ENCODE results near the gene APOB.

Gene APOB

DNA sequence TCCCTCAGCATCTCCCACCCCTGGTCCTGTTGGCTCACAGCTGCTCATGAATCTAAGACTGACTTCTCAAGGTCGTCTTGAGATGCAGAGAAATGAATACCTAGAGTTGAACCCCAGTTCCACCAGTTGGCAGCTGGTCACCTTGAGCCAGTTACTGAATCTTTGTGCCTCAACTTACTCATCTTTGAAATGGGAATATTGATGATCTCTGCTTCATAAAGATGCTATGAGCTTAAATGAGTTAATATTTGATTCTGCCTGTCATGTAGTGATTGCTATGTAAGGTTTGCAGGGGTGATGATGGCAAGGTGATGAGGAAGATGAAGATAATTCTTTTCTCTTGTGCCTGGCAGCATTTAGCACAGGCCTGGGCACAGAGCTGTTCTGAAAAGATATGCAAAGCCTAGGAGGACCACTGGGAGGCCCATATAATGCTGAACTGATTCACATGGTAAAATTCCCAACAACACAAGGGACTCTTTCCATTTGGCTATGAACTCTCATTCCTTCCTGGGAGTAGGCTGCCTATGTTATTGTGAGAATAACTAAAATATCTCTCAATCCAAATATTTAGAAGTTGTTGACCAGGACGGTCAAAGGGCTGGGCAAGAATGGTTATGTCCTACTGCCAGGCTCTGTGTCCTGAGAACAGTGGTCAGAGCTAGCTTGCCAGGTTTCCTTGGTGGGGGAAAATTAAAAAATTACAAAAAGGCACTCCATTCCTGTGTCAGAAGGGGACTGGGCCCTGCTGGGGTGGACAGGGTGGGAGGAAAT lies 70.9 kb downstream of the APOB start:
- H3F3A ChIP-seq (ENCODE audit: low read depth) = no peaks in the 10 kb centered on the region
- H3K9me3 ChIP-seq (ENCODE audit: insufficient read depth, low read depth, low read length) = no peaks in the 10 kb centered on the region
- H3K4me1 ChIP-seq (ENCODE audit: insufficient read depth, low read length, poor library complexity, severe bottlenecking) = no peaks in the 10 kb centered on the region
- no peaks in the 10 kb centered on the region for H4K20me1 ChIP-seq (ENCODE audit: insufficient read depth, low read length, poor library complexity, severe bottlenecking)
- no peak overlapping the region for H3K4me2 ChIP-seq (ENCODE audit: low read depth, low read length, poor library complexity, severe bottlenecking)
- no peaks in the 10 kb centered on the region for H3K9me2 ChIP-seq (replicated peaks; ENCODE audit: low read depth, low read length)
- no peak overlapping the region for H3K4me3 ChIP-seq (ENCODE audit: low read length, poor library complexity, severe bottlenecking)
- H3K9ac ChIP-seq (ENCODE audit: low read depth, low read length, poor library complexity, severe bottlenecking) = no peak overlapping the region
- no peaks in the 10 kb centered on the region for H3K27me3 ChIP-seq (ENCODE audit: insufficient read depth, low read length, poor library complexity, severe bottlenecking)
- H2AFZ ChIP-seq (ENCODE audit: low read length) = no peak overlapping the region
- TF ChIP-seq, protein P1, sequence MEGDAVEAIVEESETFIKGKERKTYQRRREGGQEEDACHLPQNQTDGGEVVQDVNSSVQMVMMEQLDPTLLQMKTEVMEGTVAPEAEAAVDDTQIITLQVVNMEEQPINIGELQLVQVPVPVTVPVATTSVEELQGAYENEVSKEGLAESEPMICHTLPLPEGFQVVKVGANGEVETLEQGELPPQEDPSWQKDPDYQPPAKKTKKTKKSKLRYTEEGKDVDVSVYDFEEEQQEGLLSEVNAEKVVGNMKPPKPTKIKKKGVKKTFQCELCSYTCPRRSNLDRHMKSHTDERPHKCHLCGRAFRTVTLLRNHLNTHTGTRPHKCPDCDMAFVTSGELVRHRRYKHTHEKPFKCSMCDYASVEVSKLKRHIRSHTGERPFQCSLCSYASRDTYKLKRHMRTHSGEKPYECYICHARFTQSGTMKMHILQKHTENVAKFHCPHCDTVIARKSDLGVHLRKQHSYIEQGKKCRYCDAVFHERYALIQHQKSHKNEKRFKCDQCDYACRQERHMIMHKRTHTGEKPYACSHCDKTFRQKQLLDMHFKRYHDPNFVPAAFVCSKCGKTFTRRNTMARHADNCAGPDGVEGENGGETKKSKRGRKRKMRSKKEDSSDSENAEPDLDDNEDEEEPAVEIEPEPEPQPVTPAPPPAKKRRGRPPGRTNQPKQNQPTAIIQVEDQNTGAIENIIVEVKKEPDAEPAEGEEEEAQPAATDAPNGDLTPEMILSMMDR (conservative IDR thresholded peaks at IDR 0.05; ENCODE audit: low read length) = no peak
- TF ChIP-seq EZH2phosphoT487 (IDR thresholded peaks at IDR 0.05; ENCODE audit: borderline replicate concordance) = no peak
- H3K79me2 ChIP-seq (ENCODE audit: insufficient read depth, low read length) = no peaks in the 10 kb centered on the region
- H3K36me3 ChIP-seq (ENCODE audit: insufficient read depth, low read length) = no peaks in the 10 kb centered on the region

DNA sequence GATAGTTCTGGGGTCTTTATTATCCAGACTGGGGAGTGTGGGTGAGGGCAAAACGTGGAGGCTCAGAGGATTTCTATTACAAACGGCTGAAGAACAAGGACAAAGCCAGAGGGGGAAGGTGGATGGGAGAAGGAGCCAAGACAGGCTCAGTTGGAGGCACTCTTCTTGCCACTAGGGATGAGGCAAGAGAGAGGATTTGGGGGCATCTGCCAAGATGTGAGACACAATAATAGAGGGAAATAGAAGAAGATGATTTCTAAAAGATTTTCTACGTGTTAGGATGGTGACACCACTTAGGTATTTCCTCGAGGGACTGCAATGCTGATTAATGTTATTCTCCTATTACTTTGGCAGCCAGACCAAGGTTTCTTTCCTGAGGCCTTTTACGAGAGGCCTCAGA lies 71.8 kb downstream of the APOB start:
- Histone ChIP-seq H3K9me3 (ENCODE audit: insufficient read depth, low read depth, low read length) (no peaks in the 10 kb centered on the region), H4K20me1 (ENCODE audit: insufficient read depth, low read length, poor library complexity, severe bottlenecking) (no peaks in the 10 kb centered on the region), H3K4me2 (ENCODE audit: low read depth, low read length, poor library complexity, severe bottlenecking) (no peak overlapping the region), H3K27me3 (ENCODE audit: insufficient read depth, low read length, poor library complexity, severe bottlenecking) (no peaks in the 10 kb centered on the region), H3F3A (ENCODE audit: low read depth) (no peaks in the 10 kb centered on the region), H3K4me3 (ENCODE audit: low read length, poor library complexity, severe bottlenecking) (no peak overlapping the region), H3K36me3 (ENCODE audit: insufficient read depth, low read length) (no peaks in the 10 kb centered on the region), H3K79me2 (ENCODE audit: insufficient read depth, low read length) (no peaks in the 10 kb centered on the region), H2AFZ (ENCODE audit: low read length) (no peak overlapping the region), H3K4me1 (ENCODE audit: insufficient read depth, low read length, poor library complexity, severe bottlenecking) (no peaks in the 10 kb centered on the region), H3K9me2 (replicated peaks; ENCODE audit: low read depth, low read length) (no peaks in the 10 kb centered on the region), H3K9ac (ENCODE audit: low read depth, low read length, poor library complexity, severe bottlenecking) (no peak overlapping the region)
- no peak for TF ChIP-seq EZH2phosphoT487 (IDR thresholded peaks at IDR 0.05; ENCODE audit: borderline replicate concordance)
- TF ChIP-seq, protein P1 (conservative IDR thresholded peaks at IDR 0.05; ENCODE audit: low read length) = no peak

DNA sequence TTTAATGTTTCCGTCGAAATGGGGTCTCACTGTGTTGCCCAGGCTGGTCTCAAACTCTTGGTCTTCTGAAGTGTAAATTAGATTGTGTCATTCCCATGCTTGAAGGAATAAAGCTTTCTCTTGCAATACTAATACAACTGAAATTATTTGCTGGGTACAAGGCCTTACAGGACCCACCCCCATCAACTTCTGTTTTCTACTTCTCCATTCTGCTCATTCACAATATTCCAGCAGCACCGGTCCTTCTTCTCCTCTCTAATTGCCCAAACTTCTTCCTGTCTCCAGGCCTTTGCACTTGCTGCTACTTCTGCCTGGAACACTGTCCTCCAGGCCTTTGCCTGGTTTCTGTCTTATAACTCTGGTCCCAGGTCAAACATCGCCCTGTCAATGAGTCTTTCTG lies 73.8 kb downstream of the APOB start:
- H3K79me2 ChIP-seq (ENCODE audit: insufficient read depth, low read length) = no peaks in the 10 kb centered on the region
- no peaks in the 10 kb centered on the region for H3F3A ChIP-seq (ENCODE audit: low read depth)
- no peaks in the 10 kb centered on the region for H3K27me3 ChIP-seq (ENCODE audit: insufficient read depth, low read length, poor library complexity, severe bottlenecking)
- H4K20me1 ChIP-seq (ENCODE audit: insufficient read depth, low read length, poor library complexity, severe bottlenecking) = no peaks in the 10 kb centered on the region
- no peak overlapping the region for H3K9ac ChIP-seq (ENCODE audit: low read depth, low read length, poor library complexity, severe bottlenecking)
- no peak overlapping the region for H3K4me2 ChIP-seq (ENCODE audit: low read depth, low read length, poor library complexity, severe bottlenecking)
- TF ChIP-seq, protein P1 (conservative IDR thresholded peaks at IDR 0.05; ENCODE audit: low read length) = no peak
- no peak for TF ChIP-seq EZH2phosphoT487 (IDR thresholded peaks at IDR 0.05; ENCODE audit: borderline replicate concordance)
- H3K9me3 ChIP-seq (ENCODE audit: insufficient read depth, low read depth, low read length) = no peaks in the 10 kb centered on the region
- H3K9me2 ChIP-seq (replicated peaks; ENCODE audit: low read depth, low read length) = no peaks in the 10 kb centered on the region
- no peaks in the 10 kb centered on the region for H3K36me3 ChIP-seq (ENCODE audit: insufficient read depth, low read length)
- no peak overlapping the region for H3K4me3 ChIP-seq (ENCODE audit: low read length, poor library complexity, severe bottlenecking)
- no peak overlapping the region for H2AFZ ChIP-seq (ENCODE audit: low read length)
- H3K4me1 ChIP-seq (ENCODE audit: insufficient read depth, low read length, poor library complexity, severe bottlenecking) = no peaks in the 10 kb centered on the region

All from Loucy (cell line).